Activated CD4-positive, alpha-beta T cell treated with anti-CD3 and anti-CD28 coated beads, Interleukin-2, amount 50 U/mL, for 16 hours (primary cell): ENCODE measurements around the gene DMRTC2.

ENCODE experiments used
- DNase-seq: peaks from one replicate; pipeline ENCODE4 v3.0.0-alpha.2; 2020

Gene DMRTC2

GRCh38 chr19:41892173-41892902 lies 47.5 kb downstream of the DMRTC2 start:
- DNase-seq = no peak

- no peak for DNase-seq
These were observed 49.1 kb downstream of the DMRTC2 start for GRCh38 chr19:41893899-41894298.

GRCh38 chr19:41894350-41894749 lies 49.5 kb downstream of the DMRTC2 start:
- DNase-seq = no peak

- no peak for DNase-seq
These were observed 51.1 kb downstream of the DMRTC2 start for GRCh38 chr19:41895745-41896580.

GRCh38 chr19:41896581-41896942 lies 51.7 kb downstream of the DMRTC2 start:
- no peak for DNase-seq

- DNase-seq = no peak
These were observed 52.3 kb downstream of the DMRTC2 start for GRCh38 chr19:41897181-41897580.

GRCh38 chr19:41897820-41898219 lies 53.0 kb downstream of the DMRTC2 start:
- DNase-seq = no peak

- DNase-seq = no peak
These were observed 53.4 kb downstream of the DMRTC2 start for GRCh38 chr19:41898235-41898634.
